DOHH2 (cell line): ENCODE data around the gene THBD.

Source experiments
- EZH2phosphoT487 ChIP-seq: fragments of 200-600 bp; sonication (generic); IDR thresholded peaks from 2 replicates; pipeline ENCODE4 v1.6.1; 2017; ENCODE audit warnings: borderline replicate concordance, mild to moderate bottlenecking, antibody characterized with exemption, low read length, moderate library complexity, mixed read lengths
- TF ChIP-seq, protein P1 (sequence below): fragments of 200-600 bp; sonication (generic); IDR thresholded peaks from one replicate; pipeline ENCODE4 v1.5.1; 2014; ENCODE audit warnings: antibody characterized with exemption, mild to moderate bottlenecking, low read depth, low read length; ENCODE audit not compliant: poor library complexity, severe bottlenecking

DNA sequence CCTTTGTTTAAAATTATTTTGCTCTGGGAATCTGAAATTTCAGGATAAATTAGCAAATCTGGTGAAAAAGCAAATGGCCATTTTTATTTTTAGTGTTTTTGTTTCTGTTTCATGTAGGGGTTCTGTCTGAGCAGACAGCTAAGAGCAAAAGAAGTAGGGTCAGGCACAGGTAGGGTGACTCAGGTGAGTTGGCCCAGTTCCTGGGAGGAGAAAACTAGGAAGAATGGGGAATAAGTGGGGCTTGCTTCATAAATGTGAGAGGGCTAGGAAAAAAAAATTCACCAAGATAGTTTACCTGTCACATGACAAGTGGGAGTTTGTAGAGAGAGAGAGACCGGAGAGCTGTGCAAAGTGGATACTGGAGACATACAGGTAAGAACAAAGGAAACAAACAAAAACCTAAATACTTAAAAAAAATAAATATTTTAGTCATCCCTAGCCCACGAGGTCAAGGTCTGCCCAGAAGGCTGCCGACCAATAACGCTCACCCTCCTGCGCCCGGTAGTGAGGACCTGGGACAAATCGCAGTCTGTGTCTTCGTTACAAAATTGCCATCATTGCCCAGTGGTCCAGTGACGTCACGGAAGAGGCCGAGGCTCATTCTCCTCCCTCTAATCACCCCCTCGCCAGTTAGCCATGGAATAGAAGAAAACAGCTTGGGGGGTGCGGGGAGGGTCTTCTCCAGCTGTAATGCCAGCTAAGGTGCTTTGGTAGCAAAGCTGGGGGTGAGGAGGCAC lies 2.3 kb downstream of the THBD start:
- TF ChIP-seq, protein P1, sequence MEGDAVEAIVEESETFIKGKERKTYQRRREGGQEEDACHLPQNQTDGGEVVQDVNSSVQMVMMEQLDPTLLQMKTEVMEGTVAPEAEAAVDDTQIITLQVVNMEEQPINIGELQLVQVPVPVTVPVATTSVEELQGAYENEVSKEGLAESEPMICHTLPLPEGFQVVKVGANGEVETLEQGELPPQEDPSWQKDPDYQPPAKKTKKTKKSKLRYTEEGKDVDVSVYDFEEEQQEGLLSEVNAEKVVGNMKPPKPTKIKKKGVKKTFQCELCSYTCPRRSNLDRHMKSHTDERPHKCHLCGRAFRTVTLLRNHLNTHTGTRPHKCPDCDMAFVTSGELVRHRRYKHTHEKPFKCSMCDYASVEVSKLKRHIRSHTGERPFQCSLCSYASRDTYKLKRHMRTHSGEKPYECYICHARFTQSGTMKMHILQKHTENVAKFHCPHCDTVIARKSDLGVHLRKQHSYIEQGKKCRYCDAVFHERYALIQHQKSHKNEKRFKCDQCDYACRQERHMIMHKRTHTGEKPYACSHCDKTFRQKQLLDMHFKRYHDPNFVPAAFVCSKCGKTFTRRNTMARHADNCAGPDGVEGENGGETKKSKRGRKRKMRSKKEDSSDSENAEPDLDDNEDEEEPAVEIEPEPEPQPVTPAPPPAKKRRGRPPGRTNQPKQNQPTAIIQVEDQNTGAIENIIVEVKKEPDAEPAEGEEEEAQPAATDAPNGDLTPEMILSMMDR: no peak
- TF ChIP-seq EZH2phosphoT487: no peak
